NB4 (cell line): Measurements from ENCODE around the gene ZBTB20.

Source experiments
- CTCF ChIP-seq: IDR thresholded peaks from one replicate; pipeline ENCODE4 v1.5.1; 2012; ENCODE audit warnings: low read depth, low read length
- MYC ChIP-seq: IDR thresholded peaks from 2 replicates; pipeline ENCODE4 v1.6.1; 2011; ENCODE audit warnings: low read depth, low read length
- POLR2A ChIP-seq: IDR thresholded peaks from 2 replicates; pipeline ENCODE4 v1.6.1; 2011; ENCODE audit warnings: mild to moderate bottlenecking; ENCODE audit not compliant: insufficient read length; ENCODE audit errors: extremely low read depth
- TF ChIP-seq, protein P1 (sequence below): IDR thresholded peaks from 2 replicates; pipeline ENCODE4 v1.6.1; 2011; ENCODE audit warnings: low read depth, low read length

GRCh38 chr3:114333923-114334240 is 813.2 kb downstream of the ZBTB20 start:
- TF ChIP-seq CTCF (no peak), POLR2A (no peak), MYC (no peak)
- TF ChIP-seq, protein P1, sequence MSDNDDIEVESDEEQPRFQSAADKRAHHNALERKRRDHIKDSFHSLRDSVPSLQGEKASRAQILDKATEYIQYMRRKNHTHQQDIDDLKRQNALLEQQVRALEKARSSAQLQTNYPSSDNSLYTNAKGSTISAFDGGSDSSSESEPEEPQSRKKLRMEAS, result no peak
